Activated T-cell treated with anti-CD3 and anti-CD28 coated beads, Interleukin-2, amount 50 U/mL, for 1 hour (primary cell): Measurements from ENCODE around the gene OR2S2.

Experiments
- DNase-seq: peaks from one replicate; pipeline ENCODE4 v3.0.0-alpha.2; 2020

The OR2S2 gene

DNA sequence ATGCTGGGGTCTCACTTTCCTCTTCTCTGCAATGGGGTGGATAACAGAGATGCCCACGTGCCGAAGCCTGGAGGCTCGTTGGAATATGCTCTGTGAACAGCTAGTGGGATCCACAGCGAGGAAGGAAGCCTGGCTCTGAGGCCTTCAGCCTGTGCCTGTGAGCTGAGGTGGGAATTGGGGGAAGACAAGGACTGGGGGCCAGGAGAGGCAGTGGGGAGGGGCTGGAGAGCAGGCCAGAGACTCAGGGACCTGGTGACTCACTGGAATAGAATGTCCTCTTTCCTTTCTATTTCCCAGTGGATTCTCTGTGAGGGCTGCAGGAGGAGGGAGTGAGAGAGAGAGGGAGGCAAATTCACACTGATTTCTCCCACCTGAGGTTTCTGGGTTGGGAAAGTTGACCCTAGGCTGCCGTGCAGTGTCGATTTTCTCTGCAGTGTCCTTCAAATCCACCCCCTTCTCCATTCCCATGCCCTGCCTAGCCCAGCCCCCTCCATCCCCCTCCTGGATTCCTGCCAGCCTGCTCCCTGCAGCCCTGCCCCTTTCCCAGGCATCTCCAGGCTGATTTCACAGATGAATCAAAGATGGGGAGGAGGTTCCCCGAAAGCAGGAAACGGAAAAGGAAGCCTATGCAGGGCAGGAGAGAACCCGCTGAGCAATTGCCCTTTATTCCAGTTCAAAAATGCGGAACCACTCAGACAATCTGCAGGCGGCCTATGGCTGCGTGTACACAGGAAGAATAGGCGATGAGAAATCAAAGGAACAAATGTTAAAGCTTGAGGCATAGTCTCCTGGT, 50.0 kb downstream of the OR2S2 start:
- DNase-seq = no peak
